Heart right ventricle (tissue), 16 donors: ENCODE measurements around the gene CEP128. TPM values are rescaled to one million over a fixed set of nuclear protein-coding genes. Genes with fewer than 3 reads are reported as not detected.

Experiments
- ATAC-seq, 8 donors: fragments of 200-7000 bp; cut with Tn5 transposase; one replicate each; pipeline ENCODE4 v1.9.1; 2020; ENCODE audit warnings: mild to moderate bottlenecking in 8 of 8, moderate library complexity in 8 of 8, moderate number of reproducible peaks in 1 of 8
- DNase-seq, 2 donors: peaks; one replicate each; pipeline ENCODE4 v3.0.0-alpha.2; 2020
- H3K27ac ChIP-seq, 10 donors: fragments of 200-600 bp; sonication (generic) in 2 of 10; one replicate each; pipeline versions ENCODE4 v1.5.0 to v1.8.0; 2020 to 2022; ENCODE audit warnings: mild to moderate bottlenecking in 3 of 10
- H3K27me3 ChIP-seq, 7 donors: fragments of 200-600 bp; one replicate each; pipeline ENCODE4 v1.8.0; 2021 to 2022; ENCODE audit warnings: mild to moderate bottlenecking in 2 of 7
- H3K36me3 ChIP-seq, 9 donors: fragments of 200-600 bp; sonication (generic) in 1 of 9; one replicate each; pipeline versions ENCODE4 v1.5.0 to v1.8.0; 2020 to 2022; ENCODE audit warnings: mild to moderate bottlenecking in 2 of 9
- H3K4me1 ChIP-seq, 9 donors: fragments of 200-600 bp; sonication (generic) in 1 of 9; one replicate each; pipeline versions ENCODE4 v1.5.0 to v1.8.0; 2020 to 2022; ENCODE audit warnings: mild to moderate bottlenecking in 4 of 9
- H3K4me3 ChIP-seq, 10 donors: fragments of 200-600 bp; sonication (generic) in 2 of 10; one replicate each; pipeline versions ENCODE4 v1.5.0 to v1.8.0; 2020 to 2022; ENCODE audit warnings: mild to moderate bottlenecking in 7 of 10, moderate library complexity in 2 of 10
- H3K9me3 ChIP-seq, 11 donors: fragments of 200-600 bp in 10 of 11; sonication (generic) in 2 of 11; one replicate each; pipeline versions ENCODE4 v1.5.0 to v1.8.0; 2013 to 2022; ENCODE audit warnings: mild to moderate bottlenecking in 2 of 11, control low read depth in 1 of 11, moderate library complexity in 1 of 11
- WGBS, 2 donors: extraction: QIAGEN DNeasy Blood & Tissue Kit; methylation state at CpG; one replicate each; pipeline ENCODE4 v1.1.7; 2013; ENCODE audit warnings: inconsistent platforms in 1 of 2; 5-methylcytosine and 5-hydroxymethylcytosine counted together
- intact Hi-C, 10 donors: fragments of 100-400 bp; cut with DNase I; formaldehyde crosslinking; loops; one replicate each; pipeline versions ENCODE4 v1.11.1 to v1.14.2; 2022
- polyA plus RNA-seq, 2 donors: library from polyadenylated mRNA; stranded (reverse); fragments of 200-250 nt; gene quantifications; one replicate each; pipeline ENCODE4 v1.2.3, GENCODE V29; 2013
- total RNA-seq, 10 donors: library from RNA; stranded (reverse); fragmentation: NEBNext Ultra II Directional in 3 of 10; extraction: Animal tissue kit (Norgen Biotek cat#: 25700) in 3 of 10; gene quantifications; one replicate each; pipeline versions ENCODE4 v1.2.1 to v1.2.4, GENCODE V29; 2021 to 2023
- TF ChIP-seq, protein P1 (sequence below), 9 donors: fragments of 200-600 bp; sonication (generic) in 2 of 9; IDR thresholded peaks; one replicate each; pipeline versions ENCODE4 v1.5.0 to v1.8.0; 2021 to 2022; ENCODE audit warnings: antibody characterized with exemption in 9 of 9, mild to moderate bottlenecking in 5 of 9, moderate library complexity in 1 of 9
- donor health status: Arrhythmogenic right ventricular cardiomyopathy.
- donor health status: ischemic (EF 13 %, LVEDD 7.1; RV severe dilation, severe dysfunction).
- donor health status: healthy with polysubstance abuse.
- donor health status: DM: no; HTN: yes; CAD: no.
- donor health status: DM: no; HTN: no; CAD: no.
- donor health status: ischemic (EF 25% LVEDD 6.9; RV normal size, moderate dysfunction).
- donor health status: ischemic (EF 25% LVEDD 5.7; RV mildly dilated, moderate dysfunction).
- donor health status: healthy.
- donor health status: DM: yes; HTN: yes; CAD: no.
- donor health status: Ischemic cardiomyopathy.
- donor health status: ischemic (EF 35%, LVEDD 5.7; RV mildly dilated, moderate dysfunction).
- donor health status: nonischemic (EF 11% LVEDD 7.7; RV severe dilation, severe dysfunction).
- donor health status: DM: yes; HTN: yes; CAD: no.
- donor health status: PGD.
- donor health status: ischemic (EF 29% LVEDD 5.4; RV normal size, mild dysfunction).
- donor health status: nonischemic (EF 23%, LVEDD 6.1; RV moderate dilation, normal function).

The CEP128 gene
- total and polyA plus RNA-seq, 12 donors: 0.93 to 4.9 (median 3.3) TPM

DNA sequence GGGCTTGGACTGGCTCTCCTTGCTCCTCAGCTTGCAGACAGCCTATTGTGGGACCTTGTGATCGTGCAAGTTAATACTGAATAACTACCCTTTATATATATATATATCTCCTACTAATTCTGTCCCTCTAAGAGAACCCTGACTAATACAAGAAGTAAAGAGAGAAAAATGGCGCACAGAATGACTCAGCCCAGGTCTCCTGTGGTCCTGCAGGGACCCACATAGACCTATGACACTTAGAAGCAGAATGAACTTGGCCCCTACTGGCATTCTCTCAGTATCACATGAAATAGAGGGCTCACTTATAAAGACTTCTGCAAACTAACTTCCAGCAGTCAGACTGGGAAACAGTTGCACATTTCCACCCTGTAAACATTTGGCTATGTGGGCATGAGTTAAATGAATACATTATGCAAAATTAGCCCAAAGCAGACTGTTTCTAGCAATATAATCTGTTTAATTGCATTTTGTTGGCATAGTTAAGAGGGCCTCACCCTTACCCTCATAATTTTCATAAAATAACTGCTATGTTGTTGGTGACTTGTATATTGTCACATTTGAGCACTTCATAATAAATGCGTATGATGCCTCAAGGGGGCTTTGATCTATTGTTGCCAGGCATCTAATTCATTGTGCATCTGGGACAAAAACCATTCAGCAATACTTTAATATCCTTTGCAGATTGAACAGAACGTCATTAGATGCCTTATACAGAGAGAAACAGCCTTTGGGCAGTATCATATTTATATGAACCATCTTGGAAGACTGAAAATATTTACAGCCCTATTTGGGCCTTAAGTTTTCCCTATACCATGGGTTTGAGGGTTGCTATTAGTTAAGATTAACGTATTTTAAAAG, 380.5 kb downstream of the CEP128 start:
- H3K4me1 ChIP-seq: no peaks in the 10 kb centered on the region
- TF ChIP-seq, protein P1, sequence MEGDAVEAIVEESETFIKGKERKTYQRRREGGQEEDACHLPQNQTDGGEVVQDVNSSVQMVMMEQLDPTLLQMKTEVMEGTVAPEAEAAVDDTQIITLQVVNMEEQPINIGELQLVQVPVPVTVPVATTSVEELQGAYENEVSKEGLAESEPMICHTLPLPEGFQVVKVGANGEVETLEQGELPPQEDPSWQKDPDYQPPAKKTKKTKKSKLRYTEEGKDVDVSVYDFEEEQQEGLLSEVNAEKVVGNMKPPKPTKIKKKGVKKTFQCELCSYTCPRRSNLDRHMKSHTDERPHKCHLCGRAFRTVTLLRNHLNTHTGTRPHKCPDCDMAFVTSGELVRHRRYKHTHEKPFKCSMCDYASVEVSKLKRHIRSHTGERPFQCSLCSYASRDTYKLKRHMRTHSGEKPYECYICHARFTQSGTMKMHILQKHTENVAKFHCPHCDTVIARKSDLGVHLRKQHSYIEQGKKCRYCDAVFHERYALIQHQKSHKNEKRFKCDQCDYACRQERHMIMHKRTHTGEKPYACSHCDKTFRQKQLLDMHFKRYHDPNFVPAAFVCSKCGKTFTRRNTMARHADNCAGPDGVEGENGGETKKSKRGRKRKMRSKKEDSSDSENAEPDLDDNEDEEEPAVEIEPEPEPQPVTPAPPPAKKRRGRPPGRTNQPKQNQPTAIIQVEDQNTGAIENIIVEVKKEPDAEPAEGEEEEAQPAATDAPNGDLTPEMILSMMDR (IDR thresholded peaks at IDR 0.05): no peak
- intact Hi-C loops: no loop called here
- ATAC-seq (no peak), DNase-seq (no peak)
- peaks cover 0 to 3% (median 0%) of the 10 kb centered on the region in 11 donors for H3K9me3 ChIP-seq
- 91% methylated on average over 5 of the region's 5 CpGs for WGBS, 2 donors
- H3K36me3 ChIP-seq: no peaks in the 10 kb centered on the region
- H3K27ac ChIP-seq: no peak overlapping the region
- no peak overlapping the region for H3K4me3 ChIP-seq
- H3K27me3 ChIP-seq: no peaks in the 10 kb centered on the region

DNA sequence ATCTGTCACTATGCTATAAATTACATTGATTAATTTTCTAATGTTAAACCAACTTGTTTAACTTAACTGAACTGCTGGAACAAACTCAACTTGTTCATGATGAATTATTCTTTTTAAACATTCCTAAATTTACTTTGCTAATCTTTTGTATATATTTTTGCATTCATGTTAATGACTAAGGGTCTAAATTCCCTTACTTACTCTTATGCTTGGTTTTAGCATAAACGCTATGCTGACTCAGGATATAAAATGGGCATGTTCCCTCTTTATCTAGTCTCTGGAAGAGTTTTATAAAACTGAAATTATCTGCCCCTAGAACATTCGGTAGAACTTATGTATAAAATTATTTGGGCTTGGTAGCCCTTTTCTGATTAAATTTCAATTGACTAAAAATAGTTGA, 387.4 kb downstream of the CEP128 start:
- 96 to 97% methylated on average over 2 of the region's 2 CpGs for WGBS, 2 donors
- intact Hi-C loops: no loop called here
- H3K9me3 ChIP-seq: no peaks in the 10 kb centered on the region
- ATAC-seq (no peak), DNase-seq (no peak)
- H3K27me3 ChIP-seq: no peaks in the 10 kb centered on the region
- no peaks in the 10 kb centered on the region for H3K36me3 ChIP-seq
- no peak overlapping the region for H3K4me3 ChIP-seq
- no peak overlapping the region for H3K27ac ChIP-seq
- TF ChIP-seq, protein P1 (IDR thresholded peaks at IDR 0.05): no peak
- H3K4me1 ChIP-seq: no peaks in the 10 kb centered on the region

DNA sequence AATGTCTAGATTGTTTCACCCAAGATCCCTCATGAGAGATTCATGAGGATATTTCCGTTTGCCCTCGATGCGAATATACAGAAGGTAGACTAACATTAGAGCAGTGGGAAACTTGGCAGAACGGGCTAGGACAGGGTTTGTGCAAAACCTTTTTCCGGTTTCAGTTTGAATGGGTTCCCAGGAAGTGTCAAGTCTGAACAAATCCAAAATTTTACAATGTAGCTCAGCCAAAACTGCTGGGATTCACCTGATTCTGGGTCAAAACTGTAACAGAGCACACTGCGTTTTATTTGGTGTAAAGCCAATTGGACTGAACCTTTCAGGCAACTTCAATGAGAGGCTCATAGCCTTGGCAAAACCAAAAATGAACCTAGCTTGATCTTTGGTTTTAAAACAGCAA, 392.4 kb downstream of the CEP128 start:
- TF ChIP-seq, protein P1 (IDR thresholded peaks at IDR 0.05): no peak
- intact Hi-C loops: loop anchor here in 1 of 10 donors (5.0 kb wide), 1 partner anchor 1278 kb away; no protein-coding TSS in a partner anchor
- Histone ChIP-seq H3K4me1 (no peaks in the 10 kb centered on the region), H3K27me3 (no peaks in the 10 kb centered on the region), H3K4me3 (no peak overlapping the region), H3K36me3 (no peaks in the 10 kb centered on the region), H3K27ac (peak overlapping the region in 2 of 10 donors; percentile 4 to 5), H3K9me3 (no peaks in the 10 kb centered on the region)
- 75 to 81% methylated on average over 6 of the region's 6 CpGs for WGBS, 2 donors
- no peak for DNase-seq
- ATAC-seq: peak in 4 of 8 donors; percentile 20 to 63 (median 38)

DNA sequence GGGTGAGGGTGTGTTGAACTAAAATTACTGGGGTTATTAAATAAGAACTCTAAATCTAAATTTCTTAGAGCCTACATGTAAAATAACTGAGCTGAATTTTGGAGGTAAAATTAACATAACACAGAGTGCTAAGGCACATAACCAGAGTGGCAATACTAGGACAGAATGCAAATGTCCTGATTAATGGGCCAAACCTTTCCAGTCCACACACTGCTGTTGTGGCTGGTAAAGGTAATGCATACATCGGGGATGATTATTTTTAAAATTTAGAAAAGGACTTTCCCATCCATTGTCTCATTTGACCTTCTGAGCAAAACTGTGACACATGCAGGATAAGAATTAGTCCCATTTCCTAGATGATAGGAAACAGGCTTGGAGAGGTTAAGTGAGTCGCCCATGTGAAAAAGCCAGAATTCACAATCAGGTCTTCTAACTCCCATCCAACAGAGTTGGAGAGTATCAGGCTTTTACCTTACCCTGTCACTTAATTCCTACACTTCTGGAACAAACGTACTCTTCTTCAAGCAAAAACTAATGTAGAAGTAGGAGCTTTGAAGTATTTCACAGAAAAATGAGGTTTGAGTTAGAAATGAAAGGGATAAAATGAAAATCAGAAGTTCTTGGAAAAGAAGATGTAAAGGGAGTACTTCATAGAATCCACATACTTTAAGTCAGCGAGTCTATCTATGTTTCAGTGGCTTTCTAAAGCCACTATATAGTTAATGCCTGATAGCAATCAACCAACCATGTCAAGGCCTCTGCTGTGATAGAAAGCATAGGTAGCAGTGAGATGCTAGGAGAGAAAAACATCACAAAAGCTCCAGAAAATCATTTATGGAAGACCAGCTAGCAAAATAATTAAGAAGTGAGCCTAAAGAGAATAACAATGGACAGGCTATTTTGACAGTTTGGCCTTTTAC, 395.3 kb downstream of the CEP128 start:
- Histone ChIP-seq H3K27me3 (no peaks in the 10 kb centered on the region), H3K9me3 (no peaks in the 10 kb centered on the region), H3K4me3 (no peak overlapping the region), H3K36me3 (no peaks in the 10 kb centered on the region), H3K4me1 (no peaks in the 10 kb centered on the region), H3K27ac (no peak overlapping the region)
- intact Hi-C loops: loop anchor here in 1 of 10 donors (5.0 kb wide), 1 partner anchor 1281 kb away; no protein-coding TSS in a partner anchor
- DNase-seq (no peak), ATAC-seq (no peak)
- TF ChIP-seq, protein P1 (IDR thresholded peaks at IDR 0.05): no peak
- 85 to 86% methylated on average over 4 of the region's 4 CpGs for WGBS, 2 donors
